NOMO-1 (cell line): ENCODE results near the gene EFCAB8.

Experiments
- DNase-seq, 2 experiments: peaks; one replicate each; lab custom pipeline; 2025; ENCODE audit not compliant: unreplicated experiment in 2 of 2; lab: John Stamatoyannopoulos, UW

The EFCAB8 gene

GRCh38 chr20:32908334-32909292, 49.9 kb downstream of the EFCAB8 start:
- DNase-seq: no peak

- no peak for DNase-seq
Observed at GRCh38 chr20:32909451-32909850, 50.7 kb downstream of the EFCAB8 start.

- no peak for DNase-seq
Observed at GRCh38 chr20:32909896-32910571, 51.3 kb downstream of the EFCAB8 start.

GRCh38 chr20:32911355-32911754, 52.6 kb downstream of the EFCAB8 start:
- DNase-seq: no peak

- no peak for DNase-seq
Observed at GRCh38 chr20:32912688-32913087, 54.0 kb downstream of the EFCAB8 start.

- DNase-seq: no peak
Observed at GRCh38 chr20:32914031-32914430, 55.3 kb downstream of the EFCAB8 start.

GRCh38 chr20:32917191-32917950, 58.6 kb downstream of the EFCAB8 start:
- no peak for DNase-seq

- DNase-seq: no peak
Observed at GRCh38 chr20:32918296-32918695, 59.6 kb downstream of the EFCAB8 start.

- no peak for DNase-seq
Observed at GRCh38 chr20:32918751-32919150, 60.0 kb downstream of the EFCAB8 start.

GRCh38 chr20:32920066-32920465, 61.3 kb downstream of the EFCAB8 start:
- DNase-seq: no peak

- no peak for DNase-seq
Observed at GRCh38 chr20:32920530-32921298, 62.0 kb downstream of the EFCAB8 start.

- no peak for DNase-seq
Observed at GRCh38 chr20:32922466-32922865, 63.7 kb downstream of the EFCAB8 start.

GRCh38 chr20:32924781-32925180, 66.1 kb downstream of the EFCAB8 start:
- no peak for DNase-seq

- no peak for DNase-seq
Observed at GRCh38 chr20:32925481-32926196, 66.9 kb downstream of the EFCAB8 start.

GRCh38 chr20:32929162-32929561, 70.4 kb downstream of the EFCAB8 start:
- DNase-seq: no peak

GRCh38 chr20:32930181-32930580, 71.5 kb downstream of the EFCAB8 start:
- DNase-seq: no peak

- no peak for DNase-seq
Observed at GRCh38 chr20:32930701-32931100, 72.0 kb downstream of the EFCAB8 start.

- DNase-seq: no peak
Observed at GRCh38 chr20:32934580-32934979, 75.9 kb downstream of the EFCAB8 start.

GRCh38 chr20:32941155-32941885, 82.6 kb downstream of the EFCAB8 start:
- peak in 1 of 2 experiments; percentile 13 for DNase-seq
